Measurements from ENCODE around the gene PLD1.
"Not testable (repeated sequence)": the region's sequence is repeated elsewhere in the genome, so short reads cannot be mapped to it uniquely, and the experiment has no call there.

The PLD1 gene

DNA sequence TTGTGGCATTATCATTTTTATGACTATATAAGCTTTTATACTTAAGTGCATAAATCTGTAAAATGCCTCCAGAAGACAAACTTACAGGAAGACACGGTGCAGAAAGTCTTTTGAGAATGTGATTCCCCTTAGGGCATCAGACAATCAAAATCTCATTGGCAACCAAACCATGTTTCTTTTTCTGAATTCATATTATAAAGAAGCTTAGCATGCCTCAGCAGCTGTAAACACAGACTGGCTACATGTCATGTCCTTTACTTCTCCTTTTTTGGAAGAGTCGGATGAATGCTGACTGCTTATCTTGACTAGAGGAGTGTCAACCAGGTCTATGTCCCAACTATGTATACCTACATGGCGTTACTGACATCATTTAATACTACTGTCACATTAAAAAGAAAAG, 150.1 kb downstream of the PLD1 start:
- no peak for DNase-seq (ENCODE audit: low spot score)

DNA sequence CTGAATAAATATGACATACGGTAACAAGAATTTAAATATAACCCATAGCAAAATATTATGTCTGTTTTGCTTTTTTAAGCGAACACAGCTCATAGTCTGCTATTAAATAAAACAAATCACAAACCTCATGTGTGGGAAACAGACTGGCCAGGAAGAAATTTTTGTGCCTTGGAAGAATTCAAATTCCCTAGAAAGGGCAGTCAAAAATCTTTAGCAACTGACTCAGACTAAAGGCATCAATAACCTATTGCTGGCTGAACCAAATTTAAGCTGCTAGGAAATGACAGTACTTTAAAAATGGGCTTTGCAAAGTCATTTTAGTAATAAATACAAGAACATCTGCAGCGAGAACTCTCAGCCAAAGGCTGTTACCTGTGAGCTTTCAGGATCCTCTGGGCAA, 151.4 kb downstream of the PLD1 start:
- DNase-seq (ENCODE audit: low spot score): peak; percentile 55

DNA sequence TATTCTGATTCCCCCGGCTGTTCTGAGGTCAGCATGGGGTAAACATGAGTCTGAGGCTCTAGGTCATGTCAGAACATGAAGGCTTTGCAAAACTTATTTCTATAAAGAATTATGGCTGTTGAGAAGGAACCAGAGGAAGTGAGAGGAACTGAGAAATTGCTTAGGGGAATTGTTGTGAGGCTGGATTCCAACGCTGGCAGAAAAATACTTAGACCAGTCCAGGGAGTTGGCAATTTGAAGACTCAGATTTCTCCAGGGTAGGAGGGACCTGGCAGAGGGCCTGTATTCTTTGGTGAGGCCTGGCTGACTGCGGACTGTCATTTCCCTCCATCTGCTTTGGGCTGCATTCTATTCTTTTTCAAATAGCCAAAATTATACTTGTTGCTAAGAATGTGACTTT, 155.5 kb downstream of the PLD1 start:
- DNase-seq (ENCODE audit: low spot score): no peak

DNA sequence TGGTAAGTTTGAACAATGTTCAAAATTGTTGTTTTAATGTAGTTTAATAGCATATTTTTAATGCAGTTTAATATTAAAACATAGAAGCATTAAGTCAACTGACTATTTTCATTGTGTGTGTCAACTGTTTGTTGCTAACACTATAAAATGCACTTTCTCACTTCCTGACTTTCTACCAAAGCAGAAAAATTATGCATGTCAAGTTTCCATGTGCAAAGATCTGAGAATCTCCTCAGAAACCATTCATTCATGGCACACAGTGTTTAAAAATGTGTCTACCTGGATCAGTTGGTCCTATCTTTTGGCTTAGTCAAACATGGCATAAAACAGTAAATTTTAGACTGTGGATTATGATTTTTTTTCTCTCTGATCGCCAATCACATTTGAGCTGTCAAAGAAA, 156.0 kb downstream of the PLD1 start:
- no peak for DNase-seq (ENCODE audit: low spot score)

DNA sequence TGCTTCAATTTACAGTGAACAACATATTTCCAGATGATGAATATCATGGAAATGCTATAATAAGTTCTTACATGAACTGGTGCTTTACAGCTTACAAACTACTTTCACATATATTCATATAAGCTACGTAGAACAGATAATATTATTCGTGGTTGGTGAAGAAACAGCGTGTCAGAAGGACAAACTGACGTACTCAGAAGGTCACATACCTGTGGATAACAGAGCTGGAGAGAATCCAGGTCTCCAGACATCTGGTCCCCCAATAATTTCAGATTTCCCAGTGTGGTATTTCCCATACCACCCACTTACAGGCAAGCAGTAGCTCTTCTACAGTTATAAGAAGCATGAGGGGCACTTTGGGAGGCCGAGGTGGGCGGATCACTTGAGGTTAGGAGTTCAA, 156.6 kb downstream of the PLD1 start:
- DNase-seq (ENCODE audit: low spot score): no peak

DNA sequence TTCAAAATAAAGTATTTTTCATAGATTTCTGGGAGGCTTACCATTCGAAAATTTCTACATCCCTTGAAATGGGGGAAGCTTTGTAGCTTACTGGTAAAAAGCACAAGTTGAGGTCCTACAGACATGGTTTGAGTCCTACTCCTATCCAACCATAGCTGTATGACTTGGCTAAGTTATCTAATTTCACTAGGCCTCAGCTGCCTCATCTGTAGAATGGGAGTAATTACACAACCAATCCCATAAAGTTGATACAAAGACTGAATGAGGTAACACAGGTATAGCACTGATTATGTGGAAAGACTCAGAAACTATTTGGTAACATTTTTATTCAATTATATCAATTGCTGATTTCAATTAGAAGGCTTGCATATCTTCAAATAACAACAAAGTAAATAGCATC, 157.4 kb downstream of the PLD1 start:
- DNase-seq (ENCODE audit: low spot score): no peak

DNA sequence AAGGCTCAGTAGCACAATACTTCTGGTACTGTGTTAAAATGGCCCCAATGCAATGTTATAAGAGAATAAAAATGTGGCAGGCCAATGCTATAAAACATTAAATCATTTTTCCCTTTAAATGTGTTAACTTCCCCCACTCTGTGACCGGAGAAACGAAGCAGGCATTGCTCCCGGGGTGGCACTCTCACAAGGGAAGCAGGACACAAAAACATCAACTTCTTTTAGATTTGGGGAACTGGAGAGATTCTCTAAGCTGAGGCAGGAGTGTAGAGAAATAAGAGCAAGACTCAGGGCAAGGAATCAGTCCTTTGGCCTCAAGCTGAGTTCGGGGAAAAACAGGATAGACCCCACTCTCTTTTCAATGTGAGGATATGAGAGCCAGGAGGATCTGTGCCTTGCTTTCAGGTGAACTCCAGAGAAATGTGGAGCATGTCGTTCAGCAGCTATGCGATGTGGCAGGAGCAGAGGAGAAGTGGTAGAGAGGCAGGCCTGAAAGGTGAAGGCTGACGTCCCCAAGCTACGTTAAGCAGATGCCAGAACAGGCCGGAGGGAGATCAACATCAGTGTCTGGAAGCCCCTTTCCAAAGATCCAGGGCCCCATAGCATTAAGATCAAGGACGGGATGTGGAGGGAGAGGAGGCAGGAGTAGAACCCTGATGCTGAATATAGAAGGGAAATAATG, 160.2 kb downstream of the PLD1 start:
- DNase-seq (ENCODE audit: low spot score): no peak

DNA sequence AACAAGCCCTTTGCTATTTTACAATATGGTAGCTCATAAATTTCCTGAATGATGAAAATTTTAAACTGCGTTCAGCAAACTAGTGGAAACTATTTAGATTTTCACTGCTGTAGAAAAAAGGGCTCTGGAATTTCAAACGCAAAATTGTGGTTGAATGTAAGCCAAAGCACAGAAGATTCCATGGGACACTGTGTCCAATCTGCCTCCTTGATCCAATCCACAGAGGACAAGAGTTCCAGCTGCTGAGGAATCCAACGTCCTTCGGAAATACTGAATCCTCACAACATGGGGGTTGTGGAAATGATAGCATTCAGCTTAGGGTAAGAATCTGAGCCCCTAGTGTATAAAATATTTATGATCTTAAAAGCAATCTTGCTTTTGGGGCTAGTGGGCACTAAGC, 161.0 kb downstream of the PLD1 start:
- no peak for DNase-seq (ENCODE audit: low spot score)

DNA sequence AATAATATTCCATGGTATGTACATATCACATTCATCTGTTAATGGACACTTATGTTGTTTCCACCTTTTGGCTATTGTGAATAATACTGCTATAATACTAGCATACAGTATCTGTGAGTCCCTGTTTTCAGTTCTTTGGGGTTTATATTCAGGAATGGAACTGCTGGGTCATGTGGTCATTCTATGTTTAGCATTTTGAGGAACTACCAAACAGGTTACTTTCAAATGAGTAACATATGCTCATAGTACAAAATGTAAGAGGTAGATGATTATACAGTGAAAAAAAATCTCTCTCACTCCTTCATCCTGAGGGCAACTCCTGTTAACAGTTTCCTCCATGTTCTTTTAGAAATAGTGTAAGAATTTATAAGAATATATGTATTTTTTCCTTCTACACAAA, 162.2 kb downstream of the PLD1 start:
- DNase-seq (ENCODE audit: low spot score): no peak

DNA sequence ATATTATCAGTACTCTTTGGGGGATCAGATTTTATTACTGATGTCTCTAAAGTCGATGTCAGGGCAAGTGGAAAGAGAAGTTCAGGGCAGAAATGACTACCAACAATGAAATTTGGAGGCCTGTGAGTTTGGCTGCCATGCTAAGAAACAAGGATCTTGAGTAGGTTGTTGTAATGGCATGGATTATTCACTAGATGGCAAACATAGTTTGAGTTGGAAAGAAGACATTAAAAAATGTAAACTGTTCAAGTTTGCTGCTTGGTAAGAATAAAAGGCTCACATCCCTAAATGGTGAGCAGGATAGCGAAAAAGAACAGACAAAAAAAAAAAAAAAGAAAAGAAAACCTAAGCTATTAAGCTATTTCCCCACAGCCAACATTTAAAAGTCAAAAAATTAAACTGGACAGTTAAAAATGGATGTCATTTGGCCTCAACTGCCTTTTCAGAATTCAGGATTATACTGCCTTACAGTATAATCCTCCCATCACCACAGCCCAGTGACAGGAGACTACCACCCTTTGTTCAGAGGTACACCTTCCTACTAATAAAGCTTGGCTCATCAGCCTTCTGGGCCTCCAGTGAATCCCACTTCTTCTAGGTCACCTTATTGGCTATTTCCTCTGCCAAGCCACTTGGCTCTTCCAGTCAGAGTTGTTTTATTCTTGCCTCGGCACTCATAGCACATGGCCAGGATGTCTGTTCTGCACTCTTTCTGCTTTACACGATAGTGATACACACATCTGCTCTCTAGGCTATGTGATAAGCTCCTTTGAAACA, 163.7 kb downstream of the PLD1 start:
- DNase-seq (ENCODE audit: low spot score): peak; percentile 62

DNA sequence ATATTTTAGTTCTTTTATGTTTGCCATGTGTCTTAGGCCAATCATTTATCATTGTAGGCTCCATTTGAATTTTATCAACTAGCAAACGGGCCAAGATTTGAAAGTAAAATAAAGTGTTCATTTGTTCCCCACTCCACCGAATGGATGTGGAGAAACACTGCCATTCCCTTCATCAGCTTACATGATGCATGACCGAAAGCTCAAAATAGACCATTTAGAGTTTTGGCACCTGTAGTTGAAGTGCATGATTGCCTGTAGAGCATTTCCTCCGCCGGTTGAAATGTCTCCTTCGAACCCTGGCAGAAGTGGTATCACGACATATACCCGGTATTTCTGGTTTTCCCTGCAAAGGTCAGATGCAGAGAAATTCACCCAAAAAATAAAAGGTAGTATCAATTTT, 165.6 kb downstream of the PLD1 start:
- DNase-seq (ENCODE audit: low spot score): no peak

DNA sequence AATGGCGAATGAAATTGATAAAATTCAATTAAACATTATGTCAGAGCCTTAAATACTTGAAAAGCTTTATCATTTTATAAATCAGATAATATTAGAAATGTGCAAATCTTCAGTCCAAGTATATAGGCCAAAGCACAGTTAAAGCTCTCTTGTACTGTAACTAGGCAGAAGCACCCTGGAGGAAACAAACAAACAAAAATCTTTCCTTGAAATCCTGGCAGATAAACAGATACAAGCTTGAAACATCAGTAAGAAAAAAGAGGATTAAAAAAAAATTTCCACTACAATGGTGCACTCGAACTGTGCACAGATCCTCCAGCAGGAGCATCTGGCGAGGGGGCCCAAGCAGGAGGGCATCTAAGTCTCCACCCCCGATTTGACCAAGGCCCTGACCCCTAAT, 166.6 kb downstream of the PLD1 start:
- DNase-seq (ENCODE audit: low spot score): no peak

DNA sequence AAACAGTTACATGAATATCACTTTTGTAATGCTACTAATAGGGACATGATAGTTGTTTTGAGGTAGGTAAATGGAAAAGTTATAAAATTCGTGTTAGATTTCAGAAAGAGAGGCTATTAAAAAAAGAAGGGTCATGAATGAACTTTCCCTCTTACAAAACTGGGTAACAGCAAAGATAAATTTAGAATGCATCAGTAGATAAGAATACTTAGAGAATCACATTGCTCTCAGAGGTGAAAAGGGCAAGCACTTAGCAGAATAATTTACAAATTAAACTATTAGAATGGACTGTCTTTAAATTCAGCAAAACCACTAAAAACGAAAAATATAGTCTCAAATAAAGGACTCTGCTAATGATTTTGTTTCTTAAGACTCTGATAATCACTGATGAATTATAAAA, 167.2 kb downstream of the PLD1 start:
- DNase-seq (ENCODE audit: low spot score): no peak

DNA sequence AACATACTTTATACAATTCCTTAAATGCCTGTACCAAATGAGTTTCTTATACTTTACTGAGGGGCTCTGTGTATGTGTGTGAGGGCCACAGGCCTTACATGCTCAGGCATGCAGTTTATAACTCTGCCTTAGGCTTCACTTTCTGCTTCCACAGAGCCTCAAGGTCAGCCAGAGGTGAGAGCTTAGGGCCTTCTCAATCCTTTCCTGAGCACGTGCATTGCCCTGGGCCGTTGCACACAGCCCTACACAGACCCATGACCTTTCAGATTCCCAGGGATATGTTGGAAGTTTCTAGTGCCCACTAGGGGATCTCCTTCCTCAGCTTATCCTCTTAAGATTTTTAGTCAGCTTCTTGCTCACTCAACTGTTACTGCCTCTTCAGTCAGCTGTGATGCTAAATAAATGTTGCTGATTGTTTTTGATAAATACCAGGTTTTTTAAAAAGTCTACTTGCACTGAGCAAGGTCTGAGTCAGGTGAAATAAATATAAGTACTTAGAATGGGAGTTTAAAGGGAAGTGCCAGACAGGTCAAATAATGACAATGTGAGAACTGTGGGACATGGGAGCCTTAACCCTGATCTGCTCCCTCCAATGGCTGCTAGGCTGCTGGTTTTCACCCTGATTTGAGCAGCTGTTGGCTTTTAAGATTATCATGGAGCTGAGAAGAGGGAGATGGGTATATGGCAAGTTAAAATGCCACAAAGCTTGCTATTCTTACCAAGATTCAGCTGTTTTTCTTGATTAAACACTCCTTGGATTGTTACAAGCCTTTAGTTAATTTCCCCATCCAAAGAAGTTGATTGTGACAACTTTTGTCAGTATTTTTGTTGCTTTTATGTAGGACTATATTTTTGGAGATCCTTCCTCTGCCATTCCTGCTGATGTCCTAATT, 169.5 kb downstream of the PLD1 start:
- peak; percentile 34 for DNase-seq (ENCODE audit: low spot score)

DNA sequence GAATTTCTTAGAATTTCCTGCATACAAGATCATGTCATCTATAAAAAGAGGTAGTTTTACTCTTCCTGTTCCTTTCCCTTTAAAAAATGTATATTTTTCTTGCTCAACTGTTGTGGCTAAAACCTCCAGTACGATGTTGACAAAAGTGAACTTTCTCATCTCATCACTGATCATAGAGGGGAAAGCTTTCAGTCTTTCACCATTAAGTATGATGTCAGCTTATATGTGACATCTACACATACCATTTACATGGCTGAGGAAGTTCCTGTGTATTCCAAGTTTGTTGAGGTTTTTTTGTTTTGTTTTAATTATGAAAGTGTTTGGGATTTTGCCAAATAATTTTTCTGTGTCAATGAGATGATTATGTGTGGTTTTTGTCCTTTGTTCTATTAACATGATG, 173.6 kb downstream of the PLD1 start:
- no peak for DNase-seq (ENCODE audit: low spot score)

DNA sequence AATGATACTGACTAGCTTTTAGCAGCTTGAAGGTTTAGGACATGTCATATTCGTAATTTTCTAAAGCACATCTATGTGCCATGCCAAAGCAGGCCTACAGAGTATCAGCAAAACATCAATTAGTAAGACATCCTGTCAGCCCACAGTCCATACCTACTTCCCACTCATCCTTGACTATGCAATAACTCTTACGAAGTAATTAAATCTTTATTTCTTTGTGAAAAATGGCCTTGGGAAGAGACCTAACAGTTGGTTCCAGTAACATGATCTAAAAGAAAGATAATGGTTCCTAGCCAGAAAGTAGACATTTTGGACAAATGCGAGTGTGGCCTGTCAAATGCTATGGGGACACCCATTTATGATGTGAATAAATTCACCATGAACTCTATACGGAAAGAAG, 177.5 kb downstream of the PLD1 start:
- DNase-seq (ENCODE audit: low spot score): no peak

DNA sequence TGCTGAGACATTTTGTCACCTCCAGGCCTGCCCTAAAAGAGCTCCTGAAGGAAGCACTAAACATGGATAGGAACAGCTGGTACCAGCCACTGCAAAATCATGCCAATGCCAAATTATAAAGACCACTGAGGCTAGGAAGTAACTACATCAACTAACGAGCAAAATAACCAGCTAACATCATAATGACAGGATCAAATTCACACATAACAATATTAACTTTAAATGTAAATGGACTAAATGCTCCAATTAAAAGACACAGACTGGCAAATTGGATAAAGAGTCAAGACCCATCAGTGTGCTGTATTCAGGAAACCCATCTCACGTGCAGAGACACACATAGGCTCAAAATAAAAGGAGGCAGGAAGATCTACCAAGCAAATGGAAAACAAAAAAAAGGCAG, 183.5 kb downstream of the PLD1 start:
- not testable (repeated sequence) for DNase-seq (ENCODE audit: low spot score)

DNA sequence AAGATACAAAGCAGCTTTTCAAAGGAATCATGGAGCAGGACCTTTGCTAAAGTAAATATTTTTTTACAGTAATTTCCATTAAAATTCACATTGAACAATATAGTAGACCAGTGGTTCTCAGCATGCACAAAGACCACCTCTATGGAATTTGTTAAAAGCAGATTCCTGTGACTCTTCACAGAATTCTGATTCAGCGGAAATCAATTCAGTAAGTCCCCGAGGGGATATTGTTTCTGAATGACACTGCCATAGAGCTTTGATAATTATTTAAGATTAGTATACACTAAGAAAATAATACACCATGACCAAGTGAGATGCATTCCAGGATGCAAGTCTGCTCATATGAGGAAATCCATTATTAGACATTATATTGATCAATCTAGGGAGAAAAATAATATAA, 188.2 kb downstream of the PLD1 start:
- no peak for DNase-seq (ENCODE audit: low spot score)

DNA sequence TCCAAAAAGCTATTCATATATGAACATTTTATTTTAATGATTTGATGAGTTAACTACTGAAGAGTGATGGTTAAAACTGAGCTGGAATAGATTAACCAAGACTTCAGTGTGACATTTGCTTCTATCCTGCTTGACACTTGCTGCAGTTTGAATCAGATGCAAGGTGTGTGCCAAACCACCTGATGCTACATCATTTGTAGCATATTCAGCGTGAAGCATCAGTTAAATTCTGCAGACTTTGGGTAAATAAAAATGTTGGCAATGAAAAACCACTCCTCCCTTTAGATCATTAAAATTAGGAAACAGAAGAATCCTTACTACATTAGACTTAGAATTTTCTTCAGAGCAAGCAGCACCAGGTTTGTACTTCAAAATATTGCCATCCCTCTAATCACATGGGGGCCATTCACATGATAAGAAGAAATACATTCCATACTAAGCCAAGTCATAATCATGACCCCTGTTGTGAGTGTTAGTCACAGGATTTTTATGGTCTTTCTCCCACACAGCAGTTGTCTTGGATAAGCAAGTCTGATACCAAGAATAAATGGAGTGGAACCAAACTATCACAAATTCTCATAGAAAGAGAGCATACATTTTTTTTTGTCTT, 189.4 kb downstream of the PLD1 start:
- DNase-seq (ENCODE audit: low spot score): peak; percentile 13

DNA sequence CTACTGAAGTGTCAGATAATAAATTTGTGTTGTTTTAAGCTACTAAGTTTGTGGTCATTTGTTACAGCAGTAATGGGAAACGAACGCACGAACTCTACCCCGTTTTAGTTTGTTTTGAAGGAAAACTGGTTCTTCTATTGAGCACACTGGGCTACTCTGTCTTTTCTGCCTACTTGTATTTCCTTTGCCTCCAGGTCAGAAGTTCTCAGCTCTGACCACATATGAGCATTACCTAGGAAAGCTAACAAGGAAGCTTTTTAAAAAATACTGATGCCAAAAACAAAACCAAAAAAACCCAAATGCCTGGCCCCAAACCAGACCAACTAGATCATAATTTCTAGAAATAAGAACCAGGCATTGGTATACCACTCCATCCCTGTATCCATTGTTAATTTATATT, 193.5 kb downstream of the PLD1 start:
- DNase-seq (ENCODE audit: low spot score): no peak

DNA sequence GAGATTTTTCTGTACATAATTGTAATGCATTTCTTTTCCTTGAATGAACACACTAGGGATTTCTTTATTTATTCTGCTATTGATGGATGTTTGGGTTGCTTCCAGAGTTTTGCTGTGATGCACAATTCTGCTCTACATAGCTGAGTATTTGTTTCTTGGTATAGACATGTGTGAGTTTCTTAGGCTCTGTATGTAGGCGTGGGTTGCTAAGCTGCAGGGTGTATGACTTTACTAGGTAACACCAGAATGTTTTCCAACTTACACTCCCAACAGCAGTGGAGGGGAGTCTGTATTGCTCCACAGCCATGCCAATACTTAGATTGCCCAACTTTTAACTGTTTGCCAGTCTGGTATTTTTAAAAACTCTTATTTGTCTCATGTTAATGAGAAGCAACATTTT, 194.6 kb downstream of the PLD1 start:
- DNase-seq (ENCODE audit: low spot score): no peak

DNA sequence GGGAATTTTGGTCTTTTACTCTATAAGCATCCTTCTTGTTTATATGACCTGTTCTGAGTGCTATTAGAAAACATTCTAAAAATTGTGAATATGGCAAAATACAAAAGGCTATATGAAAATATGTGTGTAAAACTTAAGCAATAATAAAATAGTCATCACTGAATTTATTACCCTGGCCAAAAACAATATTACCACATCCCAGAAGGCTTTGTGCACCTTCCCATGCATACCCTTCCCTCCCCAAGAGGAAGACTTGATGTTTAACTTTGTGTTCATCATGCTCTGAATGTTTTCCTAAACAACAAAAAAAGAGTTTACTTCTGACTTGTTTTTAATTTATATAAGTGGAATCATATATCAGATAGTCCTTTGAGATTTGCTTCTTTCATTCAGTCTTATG, 195.0 kb downstream of the PLD1 start:
- DNase-seq (ENCODE audit: low spot score): no peak
